SU-DHL-6 (cell line): ENCODE results near the gene CMTM8.

ENCODE experiments used
- CTCF ChIP-seq: fragments of 200-600 bp; sonication (generic); IDR thresholded peaks from one replicate; pipeline ENCODE4 v1.5.1; 2017; ENCODE audit warnings: antibody characterized with exemption, mild to moderate bottlenecking, low read length, moderate library complexity; ENCODE audit not compliant: insufficient read depth, poor library complexity, severe bottlenecking
- EZH2phosphoT487 ChIP-seq: fragments of 200-600 bp; sonication (generic), shearing (Covaris generic); conservative IDR thresholded peaks from 2 replicates; pipeline ENCODE4 v1.6.1; 2018; ENCODE audit warnings: mild to moderate bottlenecking, antibody characterized with exemption, low read length, moderate library complexity, mixed read lengths

- no peak for TF ChIP-seq CTCF
- TF ChIP-seq EZH2phosphoT487, result no peak
These were observed 175.5 kb downstream of the CMTM8 start for GRCh38 chr3:32413845-32414521.
